Cardiac ventricle fibroblast (primary cell): ENCODE data around the gene APOF. TPM values are rescaled to one million over a fixed set of nuclear protein-coding genes. Genes with fewer than 3 reads are reported as not detected.

Experiments used
- total RNA-seq: library from RNA; depleted of rRNA; stranded (reverse); fragments of >200 nt; gene quantifications from 2 replicates; pipeline ENCODE4 v1.2.3, GENCODE V29; 2015

Gene APOF, protein sequence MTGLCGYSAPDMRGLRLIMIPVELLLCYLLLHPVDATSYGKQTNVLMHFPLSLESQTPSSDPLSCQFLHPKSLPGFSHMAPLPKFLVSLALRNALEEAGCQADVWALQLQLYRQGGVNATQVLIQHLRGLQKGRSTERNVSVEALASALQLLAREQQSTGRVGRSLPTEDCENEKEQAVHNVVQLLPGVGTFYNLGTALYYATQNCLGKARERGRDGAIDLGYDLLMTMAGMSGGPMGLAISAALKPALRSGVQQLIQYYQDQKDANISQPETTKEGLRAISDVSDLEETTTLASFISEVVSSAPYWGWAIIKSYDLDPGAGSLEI
- not detected in 2 replicates for total RNA-seq

DNA sequence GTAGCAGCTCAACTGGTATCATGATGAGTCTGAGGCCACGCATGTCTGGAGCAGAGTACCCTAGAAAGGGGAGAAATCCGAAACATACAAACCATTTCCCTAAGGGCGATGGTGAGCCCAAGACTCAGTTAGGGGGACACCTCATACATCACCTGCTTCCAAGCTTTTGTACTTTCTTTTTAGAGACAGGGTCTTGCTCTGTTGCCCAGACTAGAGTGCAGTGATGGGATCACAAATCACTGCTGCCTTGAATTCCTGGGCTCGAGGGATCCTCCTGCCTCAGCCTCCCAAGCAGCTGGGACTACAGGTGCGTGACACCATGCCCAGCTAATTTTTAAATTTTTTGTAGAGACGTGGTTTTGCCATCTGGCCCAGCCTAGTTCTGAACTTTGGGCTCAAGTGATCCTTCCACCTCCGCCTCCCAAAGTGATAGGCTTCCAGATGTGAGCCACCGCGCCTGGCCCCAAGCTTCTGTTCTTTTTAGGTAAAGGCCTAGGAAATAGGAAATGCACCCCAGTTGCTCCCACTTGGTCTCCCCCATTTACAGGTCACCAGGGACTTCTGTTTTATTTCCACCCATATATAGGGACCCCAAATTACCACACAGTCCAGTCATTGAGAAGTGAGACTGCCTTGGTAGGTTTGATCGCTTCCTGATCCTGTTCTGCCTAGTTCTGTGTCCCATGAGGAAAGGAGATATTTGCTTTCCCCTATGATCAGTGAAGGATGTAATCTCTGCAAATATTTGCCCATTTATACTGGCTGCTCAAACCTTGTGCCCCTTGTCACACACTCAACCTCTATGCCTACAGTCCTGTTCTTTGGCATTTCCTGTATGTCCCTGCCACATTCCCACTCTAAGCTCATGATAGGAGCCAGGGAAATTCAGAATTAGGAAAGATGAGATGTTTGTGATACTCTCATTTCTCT lies at the start of gene APOF:
TSS of gene APOF (minus strand) at position 728 of the 930 bp plus-strand sequence. CDS start at position 616, 112 bp downstream.

DNA sequence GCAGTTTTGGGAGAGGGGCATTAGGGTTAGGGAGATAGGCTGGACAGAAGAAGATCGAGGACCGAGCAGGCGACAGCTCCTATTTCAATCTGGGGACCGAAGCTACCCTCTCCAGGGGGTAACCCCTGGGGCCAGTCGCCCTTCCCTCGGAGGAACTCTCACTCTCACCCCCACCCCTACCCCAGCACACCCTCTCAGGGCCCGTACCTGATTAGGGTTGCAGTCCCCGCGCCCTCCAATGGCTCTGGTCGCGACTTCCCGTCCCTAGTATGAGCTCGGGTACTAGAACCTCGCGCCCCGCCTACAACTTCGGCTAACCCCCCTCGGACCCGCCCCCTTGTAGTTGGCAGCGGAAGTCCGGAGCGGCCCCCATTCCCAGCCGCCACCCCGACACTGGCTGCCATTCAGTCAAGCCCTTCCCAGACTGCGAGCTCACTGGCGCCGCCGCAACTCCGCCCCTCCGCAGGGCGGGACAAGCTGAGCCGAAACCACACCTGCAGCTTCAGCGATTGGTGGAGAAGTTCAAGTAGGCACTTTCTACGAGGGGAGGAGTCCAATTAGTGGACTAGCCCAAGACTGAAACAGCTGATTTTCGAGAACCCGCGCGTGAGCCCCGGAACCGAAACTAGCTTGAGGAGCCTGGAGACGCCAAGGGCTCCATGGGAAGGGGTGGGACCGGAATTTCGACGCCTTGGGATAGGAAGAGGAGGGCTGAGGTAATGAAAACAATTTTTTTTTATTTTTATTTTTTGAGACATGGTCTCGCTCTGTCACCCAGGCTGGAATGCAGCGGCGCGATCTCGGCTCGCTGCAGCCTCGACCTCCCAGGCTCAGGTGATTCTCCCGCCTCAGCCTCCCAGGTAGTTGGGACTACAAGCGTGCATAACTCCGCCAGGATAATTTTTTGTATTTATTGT lies 2.5 kb downstream of the APOF start, which contains the start of gene STAT2:
TSS of gene STAT2 (minus strand) at position 257 of the 917 bp plus-strand sequence. CDS start 3,536 bp downstream, outside the sequence.

DNA sequence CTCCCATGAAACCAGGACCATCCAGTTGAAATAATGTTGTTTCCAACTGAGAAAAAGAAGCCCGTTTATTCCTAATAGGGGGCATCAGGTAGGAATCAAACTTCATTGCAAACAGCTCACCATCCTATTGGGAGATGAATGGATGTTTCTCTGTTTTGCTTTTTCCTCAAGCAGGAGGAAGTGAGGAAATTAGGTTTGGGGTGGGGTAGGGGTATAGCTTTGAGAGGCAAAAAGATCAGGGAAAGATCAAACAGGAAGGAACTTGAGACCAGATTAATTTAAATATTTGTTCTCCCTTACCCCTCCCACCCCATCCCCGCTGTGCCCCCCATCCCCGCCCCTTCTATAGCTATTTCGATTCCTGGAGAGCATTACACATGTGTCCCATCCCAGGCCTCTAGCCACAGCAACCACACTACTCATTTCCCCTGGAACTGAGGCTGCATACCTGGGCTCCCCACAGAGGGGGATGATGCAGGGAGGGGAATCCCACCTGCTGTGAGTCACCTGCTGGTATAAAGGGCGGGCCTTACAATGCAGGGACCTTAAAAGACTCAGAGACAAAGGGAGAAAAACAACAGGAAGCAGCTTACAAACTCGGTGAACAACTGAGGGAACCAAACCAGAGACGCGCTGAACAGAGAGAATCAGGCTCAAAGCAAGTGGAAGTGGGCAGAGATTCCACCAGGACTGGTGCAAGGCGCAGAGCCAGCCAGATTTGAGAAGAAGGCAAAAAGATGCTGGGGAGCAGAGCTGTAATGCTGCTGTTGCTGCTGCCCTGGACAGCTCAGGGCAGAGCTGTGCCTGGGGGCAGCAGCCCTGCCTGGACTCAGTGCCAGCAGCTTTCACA lies 24.1 kb downstream of the APOF start, which contains the start of gene IL23A:
TSS of gene IL23A (plus strand) at position 577 of the 850 bp plus-strand sequence. CDS start at position 738, 161 bp downstream.

DNA sequence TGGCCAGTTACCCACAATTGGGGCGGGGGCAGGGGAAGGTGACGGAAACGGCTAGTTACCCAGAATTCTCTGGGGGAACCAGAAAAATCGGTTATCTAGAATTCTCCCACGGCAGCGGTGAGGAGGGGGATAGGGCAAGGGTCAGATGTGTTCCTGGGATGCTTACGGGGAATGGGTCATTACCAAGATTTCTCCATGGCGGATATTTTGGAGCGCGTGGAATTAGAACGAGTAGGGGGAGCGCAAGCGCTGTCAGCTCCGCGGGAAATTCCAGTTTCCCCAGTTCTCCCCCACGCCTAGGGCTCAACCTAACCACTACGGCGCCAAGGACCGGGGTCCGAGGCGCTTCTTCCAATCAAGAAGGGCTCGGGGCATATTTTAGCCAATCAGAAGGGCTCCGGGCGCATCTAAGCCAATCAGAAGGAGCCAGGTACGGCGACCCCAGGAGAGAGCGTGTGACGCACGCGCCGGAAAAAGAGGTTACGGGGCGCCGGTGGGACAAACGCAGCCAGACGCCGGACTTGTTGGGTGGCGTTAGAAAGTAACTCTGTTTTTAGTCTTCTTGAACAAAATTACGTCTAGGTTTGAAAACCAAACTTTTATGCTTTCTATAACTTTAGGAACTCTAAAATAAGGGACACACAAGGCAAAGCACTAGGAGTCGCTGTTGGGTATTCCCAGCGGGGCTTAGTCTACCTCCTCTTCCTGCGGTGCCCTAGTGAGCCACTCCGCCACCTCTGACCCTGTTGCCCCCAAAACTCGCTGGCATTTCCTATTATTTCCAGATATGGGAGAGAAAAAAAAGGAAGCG lies 28.8 kb downstream of the APOF start, which contains the start of gene PAN2:
TSS of gene PAN2 (minus strand) at position 322 of the 811 bp plus-strand sequence. CDS start 906 bp downstream, outside the sequence.

DNA sequence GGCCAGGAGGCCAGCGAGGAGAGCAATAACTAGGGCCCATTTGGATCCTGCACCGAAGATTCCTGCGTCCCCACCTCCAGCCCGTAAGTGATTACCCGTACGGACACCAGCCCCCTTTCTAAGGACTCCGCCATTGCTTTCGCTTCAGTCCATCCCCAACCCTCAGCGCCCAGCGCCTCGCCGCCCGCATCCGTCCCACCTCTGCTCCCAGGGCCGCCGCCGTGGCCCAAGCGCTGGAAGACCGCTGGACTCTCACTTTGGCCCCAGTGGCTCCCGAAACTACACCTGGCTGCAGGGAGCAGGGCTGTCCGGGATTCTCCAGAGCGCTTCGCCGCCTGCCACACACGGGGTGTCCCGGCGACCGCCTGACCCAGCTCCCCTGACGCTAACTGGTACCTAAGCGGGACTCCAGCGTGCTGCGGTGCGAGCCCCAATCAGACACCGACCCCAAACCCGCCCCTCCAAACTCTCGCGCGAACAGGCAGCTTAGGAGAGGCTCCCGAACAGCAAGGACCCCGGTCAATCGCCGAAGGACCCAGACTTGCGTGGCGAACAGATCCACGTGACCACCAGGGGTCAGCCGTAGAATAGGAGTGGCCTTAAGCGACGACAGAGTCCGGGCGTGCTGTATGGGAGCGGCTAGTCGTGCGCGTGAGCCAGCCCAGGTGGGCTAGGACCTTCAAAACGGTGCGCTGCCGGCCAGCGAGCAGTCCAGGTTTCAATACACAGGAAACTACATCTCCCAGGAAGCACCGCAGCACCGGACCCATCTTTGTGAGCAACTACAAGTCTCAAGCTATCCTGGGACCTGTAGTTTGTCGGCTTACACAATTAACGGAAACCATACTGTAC lies 46.8 kb downstream of the APOF start, which contains the start of gene CNPY2:
TSS of gene CNPY2 (minus strand) at position 367 of the 852 bp plus-strand sequence. CDS start 771 bp downstream, outside the sequence.

Other genes with a start within 250 kb of the APOF start
- gene RPL41, start 246.2 kb downstream of the APOF start, total RNA-seq, result 2,429 and 4,110 TPM in 2 replicates
- 3.8 and 4.0 TPM in 2 replicates for gene ZC3H10, start 244.6 kb downstream of the APOF start, total RNA-seq
- 112 and 122 TPM in 2 replicates for gene ESYT1, start 234.6 kb downstream of the APOF start, total RNA-seq
- gene MYL6B, start 210.3 kb downstream of the APOF start, total RNA-seq, result 52.9 and 103 TPM in 2 replicates
- 1,038 TPM in 2 replicates for gene MYL6, start 204.5 kb downstream of the APOF start, total RNA-seq
- gene SMARCC2, start 173.4 kb downstream of the APOF start, total RNA-seq, result 51.1 and 58.5 TPM in 2 replicates
- gene RNF41, start 140.9 kb downstream of the APOF start, total RNA-seq, result 45.1 and 58.2 TPM in 2 replicates
- gene NABP2, start 138.5 kb downstream of the APOF start, total RNA-seq, result 20.4 and 24.1 TPM in 2 replicates
- gene SLC39A5, start 132.8 kb downstream of the APOF start, total RNA-seq, result not detected in 2 replicates
- 15.5 and 20.8 TPM in 2 replicates for gene ANKRD52, start 104.5 kb downstream of the APOF start, total RNA-seq
- gene COQ10A, start 95.9 kb downstream of the APOF start, total RNA-seq, result 7.2 and 7.4 TPM in 2 replicates
- gene CS, start 62.5 kb downstream of the APOF start, total RNA-seq, result 74.3 and 82.7 TPM in 2 replicates
- gene CNPY2, start 46.9 kb downstream of the APOF start, total RNA-seq, result 85.4 and 89.3 TPM in 2 replicates
- gene PAN2, start 28.9 kb downstream of the APOF start, total RNA-seq, result 15.5 and 15.9 TPM in 2 replicates
- gene IL23A, start 24.0 kb downstream of the APOF start, total RNA-seq, result not detected in 2 replicates
- 139 and 194 TPM in 2 replicates for gene STAT2, start 2.8 kb downstream of the APOF start, total RNA-seq
- 3.6 and 3.9 TPM in 2 replicates for gene TIMELESS, start 86.6 kb upstream of the APOF start, total RNA-seq
- gene MIP, start 91.8 kb upstream of the APOF start, total RNA-seq, result not detected in 2 replicates
- 0.98 and 1.2 TPM in 2 replicates for gene SPRYD4, start 105.7 kb upstream of the APOF start, total RNA-seq
- gene GLS2, start 125.3 kb upstream of the APOF start, total RNA-seq, result not detected in 2 replicates
- 14.8 and 20.3 TPM in 2 replicates for gene RBMS2, start 159.0 kb upstream of the APOF start, total RNA-seq